Brain pericyte (primary cell): ENCODE data around the gene ENDOU.
A peak's percentile ranks its signal among the peaks of the same experiment; 100 is the strongest.

Source experiments
- DNase-seq: peaks from one replicate; pipeline ENCODE4 v3.0.0-alpha.2; 2012; ENCODE audit warnings: low read depth, low spot score

ENDOU gene

DNA sequence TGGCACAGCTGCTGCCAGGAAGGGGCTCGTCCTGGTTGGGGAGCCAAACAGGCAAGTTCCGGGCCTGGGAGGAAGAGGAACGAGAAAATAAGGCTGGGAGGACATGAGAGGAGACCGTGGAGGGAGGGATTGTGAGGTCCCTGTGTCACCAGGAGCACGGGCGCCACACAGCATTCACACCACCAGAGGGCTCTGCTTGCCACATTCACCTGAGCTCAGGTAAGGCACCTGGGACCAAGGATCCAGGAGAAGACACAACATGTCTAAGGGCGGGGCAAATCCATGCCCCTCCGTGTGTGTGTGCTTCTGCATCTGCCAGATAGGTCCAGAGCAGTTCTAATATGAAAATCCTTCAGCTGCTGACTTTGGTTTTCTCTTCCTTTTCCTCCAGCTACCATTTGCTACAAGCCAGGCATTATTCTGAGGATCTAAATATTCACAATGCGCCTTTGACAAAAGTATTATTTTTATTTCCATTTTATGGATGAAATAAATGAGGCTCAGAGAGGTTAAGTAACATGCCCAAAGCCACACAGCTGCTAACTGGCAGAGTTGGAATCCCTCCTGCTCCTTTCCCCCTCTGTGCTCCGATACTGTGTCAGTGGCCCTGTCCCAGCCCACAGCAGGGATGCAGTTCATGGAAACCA lies 18.8 kb upstream of the ENDOU start:
- no peak for DNase-seq

DNA sequence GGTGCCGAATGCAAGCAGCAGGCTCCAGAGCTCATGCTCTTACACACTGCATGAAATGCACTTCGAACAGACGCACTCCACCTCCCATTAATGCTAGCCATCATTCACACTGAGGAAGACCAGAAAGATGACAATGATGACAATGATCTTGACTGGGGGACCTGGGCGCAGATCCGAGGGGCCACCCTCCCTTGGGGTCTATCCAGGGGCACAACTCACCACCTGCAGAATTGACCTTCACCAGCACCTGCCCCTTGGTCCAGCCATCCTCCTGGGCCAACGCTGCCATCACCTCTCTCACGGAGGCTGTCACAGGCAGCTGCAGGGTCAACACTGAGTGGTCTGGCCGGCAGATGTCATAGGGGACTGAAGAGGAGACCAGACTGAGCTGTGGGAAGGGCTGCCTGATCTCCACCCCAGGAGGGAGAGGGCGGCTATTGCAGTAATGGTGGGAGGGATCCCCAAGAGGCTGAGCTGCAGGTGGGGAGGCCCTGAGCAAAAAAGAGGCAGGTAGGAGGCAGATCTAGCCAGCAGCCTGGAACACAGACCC lies 18.1 kb upstream of the ENDOU start:
- no peak for DNase-seq

DNA sequence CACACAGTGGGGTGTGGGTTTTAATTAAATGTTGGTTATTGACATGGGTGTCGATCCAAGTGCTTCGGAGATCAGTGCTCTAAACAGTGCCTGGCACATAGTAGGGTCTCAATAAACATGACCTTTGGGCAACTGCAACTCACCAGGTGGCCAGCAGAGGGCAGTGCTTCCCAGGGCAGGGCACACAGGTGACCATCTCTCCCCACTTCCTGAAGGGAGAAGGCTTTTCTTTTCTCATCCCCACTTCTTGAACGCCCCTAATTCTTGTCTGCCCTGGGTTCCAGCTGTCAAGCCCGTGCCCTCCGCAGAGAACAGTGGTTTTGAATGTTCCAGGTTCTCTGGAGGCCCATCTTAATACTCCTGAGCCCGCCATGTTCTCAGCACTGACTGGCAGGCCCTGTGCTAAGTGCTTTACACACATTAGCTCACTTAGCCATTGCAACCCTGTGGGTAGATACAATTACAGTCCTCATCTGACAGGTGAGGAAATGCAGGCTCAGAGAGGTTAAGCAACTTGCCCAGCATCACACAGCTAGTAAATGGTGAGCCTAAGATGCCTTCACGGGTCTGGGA lies 17.0 kb upstream of the ENDOU start:
- DNase-seq = no peak

DNA sequence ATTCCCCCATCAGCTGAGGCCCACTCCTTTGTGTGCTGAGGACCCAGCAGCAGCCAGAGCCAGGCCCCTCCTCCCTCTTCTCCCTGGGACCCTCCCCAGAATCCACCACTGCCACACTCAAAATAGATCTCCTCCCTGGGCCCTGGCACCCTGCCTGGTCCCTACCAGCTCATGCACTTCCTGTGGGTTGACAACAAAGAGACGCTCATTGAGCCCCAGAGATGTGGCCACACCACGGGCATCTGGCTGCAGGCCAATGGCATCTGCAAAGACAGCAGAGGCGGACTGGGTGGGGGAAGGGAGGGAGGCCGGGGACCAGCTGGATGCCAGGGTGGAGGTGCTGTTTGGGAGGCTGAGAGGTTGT lies 16.0 kb upstream of the ENDOU start:
- no peak for DNase-seq

DNA sequence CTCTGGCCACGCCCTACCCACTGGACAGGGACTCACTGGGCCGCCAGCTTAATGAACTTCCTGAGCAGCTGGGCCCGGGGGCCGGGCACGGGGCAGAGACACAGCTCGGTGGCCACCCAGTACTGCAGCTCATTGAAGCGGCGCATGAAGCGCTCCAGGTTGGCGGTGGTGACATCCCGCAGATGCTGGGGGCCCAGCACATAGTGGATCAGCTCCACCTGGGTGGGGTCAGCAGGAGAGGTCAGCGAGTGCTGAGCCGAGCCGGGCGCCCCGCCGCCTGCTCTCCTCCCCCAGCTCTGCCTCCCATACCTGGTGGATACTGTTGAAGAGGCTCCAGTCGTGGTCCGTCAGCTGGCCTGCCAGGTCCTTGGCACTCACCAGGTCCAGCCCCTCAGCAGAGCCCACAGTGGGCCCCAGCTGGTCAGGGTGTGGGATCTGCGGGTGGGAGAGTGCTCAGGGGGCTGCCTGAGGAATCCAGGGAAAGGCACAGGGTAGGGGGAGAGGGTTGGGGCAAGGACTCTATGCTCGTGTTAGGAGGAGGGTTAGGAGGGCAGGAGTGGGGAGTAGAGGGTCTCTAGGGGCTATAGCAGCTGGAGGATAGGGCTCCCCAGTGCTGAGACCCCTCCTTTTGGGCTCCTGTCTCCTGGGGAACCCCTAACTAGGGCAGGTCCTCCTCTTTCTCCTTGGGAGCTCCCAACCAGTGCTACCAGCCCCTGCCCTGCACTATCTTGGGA lies 15.5 kb upstream of the ENDOU start:
- no peak for DNase-seq

DNA sequence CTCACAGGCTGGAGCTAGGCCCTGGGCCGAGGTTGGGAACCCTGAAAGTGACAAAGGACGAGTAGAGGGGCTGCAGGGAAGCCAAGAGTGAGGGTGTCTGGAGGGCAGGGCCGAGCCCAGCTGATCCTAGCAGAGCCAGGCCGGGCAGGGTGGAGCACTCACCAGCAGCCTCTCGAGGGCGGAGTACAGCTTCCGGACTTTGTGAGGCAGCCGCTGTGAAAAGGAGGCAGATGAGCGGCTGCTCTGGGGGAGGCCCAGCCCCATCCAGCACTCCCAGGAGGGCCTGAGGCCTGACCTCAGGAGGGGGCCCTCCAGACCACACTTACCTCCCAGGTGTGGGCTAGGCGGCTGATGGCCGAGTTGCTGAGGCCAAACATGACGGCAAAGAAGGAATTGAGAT lies 14.7 kb upstream of the ENDOU start:
- no peak for DNase-seq

DNA sequence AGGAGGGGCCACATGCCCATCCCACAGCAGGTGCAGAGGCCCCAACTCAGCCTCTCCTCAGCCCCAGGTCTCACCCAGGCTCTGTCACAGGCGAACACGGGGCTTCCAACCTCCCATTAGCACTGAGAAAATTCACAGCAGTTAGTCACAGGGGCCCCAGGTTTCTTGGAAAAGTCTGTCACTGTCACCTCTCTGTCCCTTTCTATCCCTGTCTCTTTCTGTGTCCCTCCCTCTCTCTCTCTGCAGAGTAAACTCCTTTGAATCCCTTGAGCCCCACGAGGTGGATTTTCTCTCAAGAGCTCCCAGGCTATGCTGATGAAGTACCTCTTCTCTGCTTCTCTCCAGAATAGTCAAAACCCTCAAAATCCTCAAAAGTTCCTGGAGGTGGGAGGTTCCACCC lies 14.0 kb upstream of the ENDOU start:
- DNase-seq = no peak

DNA sequence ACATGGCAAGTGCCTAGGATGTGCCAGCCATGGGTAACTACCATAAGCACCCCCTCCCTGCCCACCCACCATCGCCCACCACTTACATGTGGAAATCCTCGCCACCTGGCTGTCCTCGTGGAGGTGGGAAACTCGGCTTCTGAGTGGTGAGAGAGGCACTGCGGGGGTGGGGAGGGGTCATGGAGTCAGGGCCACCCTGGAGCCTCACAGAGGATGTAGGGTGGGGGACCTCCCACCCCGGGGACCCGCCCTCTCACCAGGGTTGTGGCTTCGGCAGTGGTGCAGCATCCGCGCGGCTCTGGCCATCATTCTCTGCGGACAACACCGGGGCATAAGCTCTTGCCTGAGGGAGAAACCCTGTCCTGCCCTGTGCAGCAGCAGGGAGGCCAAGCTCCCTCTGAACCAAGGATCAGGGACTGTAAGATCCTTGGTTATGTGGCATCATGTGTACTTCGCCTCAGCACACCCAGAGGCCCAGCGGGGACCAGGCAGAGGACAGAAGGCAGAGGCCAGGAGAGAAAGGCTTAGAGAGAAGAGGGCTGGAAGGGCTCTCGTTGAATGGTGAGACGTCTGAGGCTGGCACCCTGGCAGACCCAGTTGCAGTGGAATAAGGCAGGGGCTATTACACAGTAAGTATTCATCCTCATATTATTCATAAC lies 12.8 kb upstream of the ENDOU start:
- no peak for DNase-seq

DNA sequence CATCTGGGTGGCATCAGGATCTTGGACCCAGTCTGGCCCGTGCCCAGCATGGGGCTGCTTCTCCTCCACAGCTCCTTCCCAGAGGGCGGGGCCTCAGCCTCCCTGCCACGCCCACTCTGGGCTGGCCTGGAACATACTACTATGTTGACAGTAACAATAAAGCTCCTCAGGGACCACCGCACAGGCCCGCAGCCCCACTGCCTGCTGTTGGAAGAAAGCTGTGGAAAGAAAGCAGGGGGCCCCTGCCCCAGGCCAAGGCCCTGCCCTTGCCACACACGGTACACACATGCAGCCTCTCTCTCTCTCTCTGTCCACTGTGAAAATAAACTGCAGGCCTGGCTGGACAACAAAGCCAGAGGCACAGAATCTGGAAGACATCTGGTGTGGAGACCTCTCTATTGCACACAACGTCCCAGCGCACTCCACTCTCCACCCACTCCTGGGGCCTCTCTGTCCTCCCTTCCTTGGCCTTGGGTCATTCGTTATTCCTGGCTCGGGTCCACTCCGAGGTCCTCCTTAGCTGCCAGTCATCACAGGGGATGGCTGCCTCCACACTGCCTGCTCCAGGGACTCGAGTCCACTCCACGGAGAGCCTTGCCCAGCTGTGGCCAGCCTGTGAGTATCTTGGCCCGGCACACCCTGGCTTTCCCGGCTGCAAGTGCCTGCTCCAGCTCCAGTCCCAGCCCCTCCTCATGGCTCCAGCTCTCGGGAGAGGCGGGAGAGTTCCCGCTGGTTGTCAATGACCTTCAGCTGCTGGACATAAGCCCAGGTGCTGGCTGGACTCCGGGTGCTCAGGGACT lies 11.8 kb upstream of the ENDOU start:
- DNase-seq = peak; percentile 88

DNA sequence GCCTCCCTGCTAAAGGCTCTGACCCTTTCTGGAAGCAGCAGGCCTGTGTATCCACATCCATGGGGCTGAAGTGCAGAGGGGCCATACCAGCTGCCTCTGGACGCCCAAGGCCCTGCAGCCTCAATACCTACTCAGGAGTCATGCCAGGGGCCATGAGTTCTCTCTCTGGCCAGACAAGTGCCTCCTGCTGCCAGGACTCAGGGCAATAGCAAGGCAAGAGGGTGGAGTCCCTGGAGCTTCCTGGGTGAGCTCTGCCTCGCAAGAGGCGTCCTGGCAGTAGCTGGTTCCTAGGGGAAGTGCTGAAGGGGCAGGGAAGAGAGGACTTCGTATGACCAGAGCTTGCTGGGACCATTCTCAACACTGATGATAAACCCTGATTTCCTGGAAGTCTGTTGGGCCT lies 10.9 kb upstream of the ENDOU start:
- no peak for DNase-seq

DNA sequence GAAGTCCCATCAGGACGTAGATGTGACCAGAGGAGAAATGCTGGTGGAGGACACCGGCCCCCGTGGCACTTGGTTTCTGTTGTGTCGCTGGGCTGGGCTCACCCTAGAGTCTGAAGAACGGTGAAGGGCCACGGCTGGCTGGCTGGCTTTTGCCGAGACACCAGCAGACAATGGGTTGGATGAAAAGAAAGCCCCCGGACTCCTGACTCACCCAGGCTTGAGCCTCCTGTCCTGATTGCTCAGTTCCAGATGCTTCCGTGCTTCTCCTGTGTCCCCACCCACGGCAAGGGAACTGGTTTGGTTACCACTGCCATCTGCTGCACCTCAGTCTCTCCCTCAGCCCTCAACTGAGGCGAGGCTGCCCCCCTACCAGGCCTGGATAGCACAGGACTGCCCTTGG lies 10.4 kb upstream of the ENDOU start:
- DNase-seq = no peak

DNA sequence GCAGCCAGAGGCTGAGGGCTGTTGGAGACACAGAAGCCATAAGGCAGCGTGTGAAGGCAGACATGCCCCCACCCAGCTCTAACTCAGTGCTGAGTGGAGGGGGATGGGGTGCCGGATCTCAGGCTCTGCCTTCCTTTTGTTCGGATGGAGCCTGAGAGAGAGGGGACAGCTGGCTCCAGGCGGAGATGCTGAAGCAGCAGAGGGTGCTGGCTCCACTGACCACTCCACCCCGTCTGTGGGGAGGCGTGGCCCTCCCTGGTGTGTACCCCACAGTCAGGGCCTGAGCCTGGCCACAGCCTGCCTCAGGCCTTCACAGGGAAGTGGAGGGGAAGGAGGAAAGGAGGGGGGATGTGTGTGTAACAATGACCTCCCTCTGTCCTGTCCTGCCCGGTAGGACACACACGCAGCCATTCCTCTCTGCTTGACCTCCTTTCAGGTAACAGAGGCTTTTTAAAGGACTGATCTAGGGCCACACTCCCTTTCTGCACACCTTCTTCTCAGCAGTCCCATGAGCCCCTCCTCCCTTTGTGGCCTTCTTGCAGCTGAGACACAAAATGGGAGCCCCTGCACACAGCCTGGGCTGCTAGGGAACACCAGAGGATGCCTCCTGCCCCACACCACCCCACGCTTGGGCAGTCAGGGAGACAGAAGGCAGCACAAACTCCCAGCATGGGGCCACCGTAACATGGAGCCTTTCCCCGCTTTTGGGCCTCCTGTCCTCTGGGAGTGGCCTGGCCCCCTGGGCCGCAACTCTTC lies 9.6 kb upstream of the ENDOU start:
- DNase-seq = no peak

DNA sequence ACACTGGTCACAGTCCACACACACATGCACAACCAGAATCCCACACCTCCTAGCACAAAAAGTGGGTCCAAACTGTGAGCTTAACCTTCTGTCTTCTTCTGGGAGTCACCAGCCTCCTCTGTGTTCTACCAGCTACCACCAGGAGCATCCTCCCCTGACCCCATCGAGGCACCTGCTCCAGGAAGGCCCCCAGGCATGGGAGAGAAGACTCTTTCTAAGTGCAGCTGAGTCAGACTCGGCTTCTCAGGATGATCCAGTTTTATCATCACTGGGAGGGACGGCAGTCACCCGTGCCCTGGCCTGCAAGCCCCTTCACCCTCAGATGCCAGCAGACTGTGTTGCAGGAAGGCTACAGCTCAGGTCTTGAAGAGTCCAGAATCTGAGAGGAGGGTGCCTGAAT lies 7.9 kb upstream of the ENDOU start:
- DNase-seq = no peak

DNA sequence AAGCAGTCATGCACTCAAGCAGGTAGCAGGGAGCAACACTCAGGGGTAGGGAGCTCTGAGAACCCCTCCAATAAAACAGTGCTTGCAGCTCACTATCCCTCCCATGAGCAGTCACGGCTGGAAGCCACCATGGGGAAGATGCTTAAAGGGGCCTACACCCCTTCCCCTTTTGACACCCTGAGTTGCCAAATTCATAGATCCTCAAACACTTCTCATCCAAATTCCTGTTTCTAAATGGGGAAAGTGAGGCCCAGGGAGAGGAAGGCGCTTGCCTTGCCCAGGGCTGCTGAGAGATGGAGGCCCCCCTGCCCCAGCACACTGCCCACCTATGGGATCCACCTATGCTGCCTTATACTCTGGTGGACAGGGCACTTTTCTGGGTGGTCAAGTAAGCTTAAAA lies 7.2 kb upstream of the ENDOU start:
- no peak for DNase-seq

DNA sequence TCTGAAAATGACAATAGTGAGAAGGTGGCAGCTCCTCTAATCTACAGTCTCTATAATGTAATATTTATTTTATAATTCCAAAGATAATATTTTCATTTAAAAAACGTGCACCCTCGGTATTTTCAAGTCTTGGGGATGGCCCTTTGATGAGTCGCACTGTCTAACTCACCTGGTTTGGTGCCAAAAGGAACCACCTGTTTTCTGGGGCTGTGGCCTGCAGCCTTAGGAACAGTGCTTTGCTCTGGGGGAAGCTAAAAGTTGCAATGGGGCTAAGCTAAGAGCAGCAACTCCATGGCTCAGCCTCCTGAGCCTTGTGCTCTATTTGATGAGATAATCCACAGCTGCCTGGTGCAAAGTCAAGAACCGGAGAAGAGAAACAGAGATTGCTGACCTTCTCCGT lies 6.4 kb upstream of the ENDOU start:
- DNase-seq = no peak

DNA sequence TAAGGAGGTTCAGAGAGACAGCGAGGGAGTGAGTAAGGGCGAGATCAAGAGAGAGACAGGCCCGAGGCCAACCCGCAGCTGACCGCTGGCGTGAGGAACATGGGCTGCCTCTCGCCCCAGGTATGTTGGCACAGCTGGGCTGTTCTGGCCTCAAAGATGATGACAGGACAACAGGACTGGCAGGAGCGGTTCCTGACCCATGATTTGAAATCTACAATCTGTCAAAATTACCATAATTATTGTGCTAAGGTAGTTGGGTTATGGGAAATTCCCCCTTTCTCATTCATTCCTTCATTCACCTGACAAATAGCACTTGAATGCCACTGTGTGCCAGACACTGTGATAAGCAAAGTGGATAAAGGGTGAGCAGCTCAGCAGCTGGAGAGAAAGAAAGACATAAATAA lies 5.1 kb upstream of the ENDOU start:
- DNase-seq = no peak

DNA sequence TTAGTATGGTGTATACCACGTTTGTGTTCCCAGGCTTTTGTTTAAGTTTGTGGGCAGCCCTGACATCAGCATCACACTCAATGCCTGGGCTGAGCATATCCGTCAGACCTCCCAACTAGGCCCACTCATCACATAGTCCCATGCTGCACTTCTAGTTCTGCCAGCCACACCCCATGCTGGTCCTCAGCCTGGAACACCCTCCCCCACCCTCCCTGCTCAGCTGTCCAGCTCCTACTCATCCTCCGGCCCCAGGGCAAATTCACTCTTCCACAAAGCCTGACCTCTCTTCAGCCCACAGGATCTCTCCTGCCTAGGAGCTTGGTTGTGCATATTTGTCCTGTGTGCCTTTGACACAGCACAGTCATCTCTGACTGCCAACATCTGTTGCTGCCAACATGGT lies 3.9 kb upstream of the ENDOU start:
- DNase-seq = no peak

DNA sequence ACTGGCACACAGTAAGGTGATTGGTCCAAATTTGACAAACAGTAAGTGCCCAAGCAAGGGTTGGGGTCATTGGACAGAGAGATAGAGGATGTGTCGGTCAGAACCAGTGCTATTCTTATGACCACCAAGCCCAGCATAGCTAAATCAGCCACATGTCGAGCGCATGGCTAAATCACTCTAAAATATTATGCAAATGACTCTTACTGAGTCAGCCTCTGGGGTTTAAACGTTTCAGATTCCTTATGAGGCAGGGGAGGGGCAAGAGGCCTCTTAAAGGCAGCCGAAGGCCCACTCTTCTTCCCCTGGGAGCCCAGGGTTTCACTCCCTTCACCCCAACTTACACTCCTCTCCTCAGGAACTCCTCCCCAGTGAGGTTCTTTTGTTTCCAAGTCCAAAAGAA lies 603 bp upstream of the ENDOU start:
- no peak for DNase-seq

DNA sequence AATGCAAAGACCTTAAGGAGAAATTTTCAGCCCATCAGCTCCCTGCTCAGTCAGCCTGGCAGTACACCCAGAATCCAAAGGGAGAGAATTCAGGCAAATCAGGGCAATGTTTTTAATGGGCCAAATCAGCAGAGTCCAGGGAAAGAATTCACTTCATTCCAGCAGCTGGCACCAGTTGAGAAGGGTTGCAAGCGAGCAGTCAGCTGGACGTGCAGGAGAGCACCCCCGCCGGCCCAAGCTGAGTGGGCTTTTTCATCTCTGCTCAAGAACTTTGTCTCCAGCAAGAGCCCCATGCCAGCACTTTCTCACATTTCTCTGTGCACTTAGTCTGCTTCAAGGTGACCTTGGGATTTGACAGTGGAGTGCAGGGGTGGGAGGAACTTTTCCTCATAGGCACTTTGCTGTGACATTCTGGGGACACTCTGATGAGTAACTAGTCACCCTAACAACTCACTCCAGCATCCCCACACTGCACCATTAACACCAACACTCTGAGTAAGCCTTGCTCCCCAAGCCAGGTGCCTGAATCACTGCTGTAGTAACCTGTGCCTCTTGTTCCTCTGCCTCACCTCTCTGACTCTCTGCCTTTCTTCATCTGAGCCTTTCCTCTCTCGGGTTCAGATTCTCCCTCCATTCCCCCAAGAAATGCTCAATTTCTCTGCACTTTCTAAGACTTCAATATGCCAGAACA lies 2.2 kb downstream of the ENDOU start:
- DNase-seq = no peak

DNA sequence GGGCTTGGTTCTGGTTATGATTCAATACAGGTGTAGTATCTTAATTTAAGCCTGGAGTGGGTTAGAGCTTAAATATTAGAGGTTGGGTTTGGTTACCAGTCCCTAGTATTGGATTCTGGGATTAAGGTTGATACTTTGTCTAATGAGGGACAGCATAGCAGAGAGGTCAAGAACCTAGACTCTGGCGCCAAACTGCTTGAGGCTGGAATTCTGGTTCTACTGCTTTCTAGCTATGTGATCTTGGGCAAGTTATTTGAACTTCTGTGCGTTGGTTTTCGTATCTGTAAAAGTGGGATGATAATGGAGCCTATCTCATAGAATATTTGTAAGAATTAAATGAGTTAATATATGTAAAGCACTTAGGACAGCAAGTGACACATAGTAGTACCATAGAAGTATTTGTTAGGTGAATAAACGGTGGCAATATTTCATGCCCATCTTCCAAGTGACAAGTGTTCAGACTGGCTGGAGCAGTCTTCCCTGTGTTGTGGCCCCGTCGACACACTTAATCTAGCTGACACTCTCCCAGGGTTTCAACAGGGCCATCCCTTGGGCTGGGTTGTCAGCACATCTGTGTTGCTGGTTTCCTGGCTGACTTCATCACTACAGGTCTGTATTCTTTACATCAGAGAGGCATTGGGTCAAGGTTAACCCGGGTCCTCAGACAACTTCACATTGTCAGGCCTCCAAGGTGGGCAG lies 3.0 kb downstream of the ENDOU start:
- DNase-seq = no peak
